Measurements from ENCODE around the gene DGKZ.

DGKZ gene

GRCh38 chr11:46341454-46341853 is 5.8 kb upstream of the DGKZ start:
- Histone ChIP-seq H3K4me2 (ENCODE audit: low read length) (no peak overlapping the region), H3K9me2 (ENCODE audit: low read depth, low read length) (no peaks in the 10 kb centered on the region), H3K79me2 (ENCODE audit: insufficient read depth, low read length) (no peaks in the 10 kb centered on the region), H3K27me3 (ENCODE audit: insufficient read depth, low read length) (peaks cover 3% of the 10 kb centered on the region; the same call in 1 of the 2 replicates), H3K4me3 (ENCODE audit: low read depth, low read length, poor library complexity, severe bottlenecking) (no peak overlapping the region), H3K27ac (ENCODE audit: low read depth, low read length, poor library complexity, severe bottlenecking) (no peak overlapping the region), H2AFZ (ENCODE audit: low read length) (no peak overlapping the region), H3K4me1 (ENCODE audit: insufficient read depth, low read length, severe bottlenecking) (peaks cover 6% of the 10 kb centered on the region), H3K36me3 (ENCODE audit: insufficient read depth, low read length) (no peaks in the 10 kb centered on the region), H3K9me3 (ENCODE audit: low read length) (no peaks in the 10 kb centered on the region), H3K9ac (ENCODE audit: low read length) (no peak overlapping the region), H3F3A (ENCODE audit: insufficient read depth, low read length) (no peaks in the 10 kb centered on the region), H4K20me1 (ENCODE audit: insufficient read depth, low read length) (no peaks in the 10 kb centered on the region)
- no peak for TF ChIP-seq CTCF (IDR thresholded peaks at IDR 0.05; ENCODE audit: low read length)
- no peak for TF ChIP-seq EZH2 (IDR thresholded peaks at IDR 0.05; ENCODE audit: borderline replicate concordance, low read length)

DNA sequence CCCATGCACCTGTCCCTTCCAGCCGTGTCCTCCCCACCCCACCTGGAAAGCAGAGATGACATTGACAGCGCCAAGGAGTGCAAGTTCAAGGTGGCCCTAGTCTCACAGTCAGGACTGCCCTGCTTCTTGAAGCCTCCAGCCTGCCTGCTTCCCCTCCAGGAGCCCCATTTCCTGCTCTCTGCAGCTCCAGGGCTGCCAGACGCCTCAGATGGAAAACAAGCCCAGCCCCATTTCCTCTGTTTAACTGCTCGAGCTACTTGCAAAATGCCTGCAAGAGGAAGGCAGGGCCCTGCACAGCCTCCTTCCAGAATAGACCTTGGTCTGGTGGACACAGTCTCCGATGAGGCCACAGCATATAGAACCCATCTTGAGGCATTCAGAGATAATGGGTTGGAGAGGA is 5.0 kb upstream of the DGKZ start:
- no peaks in the 10 kb centered on the region for H4K20me1 ChIP-seq (ENCODE audit: insufficient read depth, low read length)
- peaks cover 6% of the 10 kb centered on the region for H3K27me3 ChIP-seq (ENCODE audit: insufficient read depth, low read length)
- H3K79me2 ChIP-seq (ENCODE audit: insufficient read depth, low read length): no peaks in the 10 kb centered on the region
- no peak overlapping the region for H3K9ac ChIP-seq (ENCODE audit: low read length)
- H2AFZ ChIP-seq (ENCODE audit: low read length): no peak overlapping the region
- H3K4me2 ChIP-seq (ENCODE audit: low read length): no peak overlapping the region
- H3K4me1 ChIP-seq (ENCODE audit: insufficient read depth, low read length, severe bottlenecking): peaks cover 10% of the 10 kb centered on the region
- no peaks in the 10 kb centered on the region for H3F3A ChIP-seq (ENCODE audit: insufficient read depth, low read length)
- H3K27ac ChIP-seq (ENCODE audit: low read depth, low read length, poor library complexity, severe bottlenecking): no peak overlapping the region
- H3K36me3 ChIP-seq (ENCODE audit: insufficient read depth, low read length): no peaks in the 10 kb centered on the region
- H3K9me3 ChIP-seq (ENCODE audit: low read length): no peaks in the 10 kb centered on the region
- no peak overlapping the region for H3K4me3 ChIP-seq (ENCODE audit: low read depth, low read length, poor library complexity, severe bottlenecking)
- TF ChIP-seq CTCF (IDR thresholded peaks at IDR 0.05; ENCODE audit: low read length): no peak
- TF ChIP-seq EZH2 (IDR thresholded peaks at IDR 0.05; ENCODE audit: borderline replicate concordance, low read length): no peak
- H3K9me2 ChIP-seq (ENCODE audit: low read depth, low read length): no peaks in the 10 kb centered on the region

GRCh38 chr11:46343520-46343919 is 3.7 kb upstream of the DGKZ start:
- TF ChIP-seq EZH2 (IDR thresholded peaks at IDR 0.05; ENCODE audit: borderline replicate concordance, low read length) (no peak), CTCF (IDR thresholded peaks at IDR 0.05; ENCODE audit: low read length) (no peak)
- Histone ChIP-seq H3K4me3 (ENCODE audit: low read depth, low read length, poor library complexity, severe bottlenecking) (no peak overlapping the region), H3K4me2 (ENCODE audit: low read length) (no peak overlapping the region), H3K4me1 (ENCODE audit: insufficient read depth, low read length, severe bottlenecking) (peaks cover 15% of the 10 kb centered on the region), H3K36me3 (ENCODE audit: insufficient read depth, low read length) (no peaks in the 10 kb centered on the region), H3K27ac (ENCODE audit: low read depth, low read length, poor library complexity, severe bottlenecking) (no peak overlapping the region), H3F3A (ENCODE audit: insufficient read depth, low read length) (no peaks in the 10 kb centered on the region), H2AFZ (ENCODE audit: low read length) (no peak overlapping the region), H3K9me2 (ENCODE audit: low read depth, low read length) (no peaks in the 10 kb centered on the region), H3K79me2 (ENCODE audit: insufficient read depth, low read length) (no peaks in the 10 kb centered on the region), H4K20me1 (ENCODE audit: insufficient read depth, low read length) (no peaks in the 10 kb centered on the region), H3K9ac (ENCODE audit: low read length) (no peak overlapping the region), H3K27me3 (ENCODE audit: insufficient read depth, low read length) (peaks cover 6% of the 10 kb centered on the region), H3K9me3 (ENCODE audit: low read length) (no peaks in the 10 kb centered on the region)
